ENCODE measurements around the gene CLIP1.
A peak's percentile ranks its signal among the peaks of the same experiment; 100 is the strongest.

Gene CLIP1

DNA sequence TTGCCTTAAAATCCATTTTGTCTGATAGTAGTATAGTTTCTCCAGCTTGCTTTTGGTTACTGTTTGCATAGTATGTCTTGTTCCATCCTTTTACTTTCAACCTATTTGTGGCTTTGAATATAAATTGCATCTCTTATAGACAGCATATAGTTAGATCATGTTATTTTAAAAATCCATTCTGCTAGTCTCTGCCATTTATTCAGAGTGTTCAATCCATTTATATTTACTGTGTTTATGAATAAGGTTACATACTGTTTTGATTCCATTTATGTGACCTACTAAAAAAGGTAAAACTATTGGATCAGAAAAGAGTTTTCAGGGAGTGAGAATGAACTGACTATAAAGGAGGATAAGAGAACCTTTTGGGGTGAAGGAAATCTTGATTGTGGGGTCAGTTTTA, 126.6 kb downstream of the CLIP1 start:
- Histone ChIP-seq H3K4me3 (replicated peaks; ENCODE audit: low read depth, low read length) (no peak overlapping the region), H3K27me3 (replicated peaks; ENCODE audit: control insufficient read depth, insufficient read depth, low read length) (no peaks in the 10 kb centered on the region), H3K36me3 (ENCODE audit: control insufficient read depth, insufficient read depth, low read length) (peaks cover 3% of the 10 kb centered on the region)
- DNase-seq (ENCODE audit: extremely low read depth, insufficient read length), result no peak
- TF ChIP-seq, protein P1, sequence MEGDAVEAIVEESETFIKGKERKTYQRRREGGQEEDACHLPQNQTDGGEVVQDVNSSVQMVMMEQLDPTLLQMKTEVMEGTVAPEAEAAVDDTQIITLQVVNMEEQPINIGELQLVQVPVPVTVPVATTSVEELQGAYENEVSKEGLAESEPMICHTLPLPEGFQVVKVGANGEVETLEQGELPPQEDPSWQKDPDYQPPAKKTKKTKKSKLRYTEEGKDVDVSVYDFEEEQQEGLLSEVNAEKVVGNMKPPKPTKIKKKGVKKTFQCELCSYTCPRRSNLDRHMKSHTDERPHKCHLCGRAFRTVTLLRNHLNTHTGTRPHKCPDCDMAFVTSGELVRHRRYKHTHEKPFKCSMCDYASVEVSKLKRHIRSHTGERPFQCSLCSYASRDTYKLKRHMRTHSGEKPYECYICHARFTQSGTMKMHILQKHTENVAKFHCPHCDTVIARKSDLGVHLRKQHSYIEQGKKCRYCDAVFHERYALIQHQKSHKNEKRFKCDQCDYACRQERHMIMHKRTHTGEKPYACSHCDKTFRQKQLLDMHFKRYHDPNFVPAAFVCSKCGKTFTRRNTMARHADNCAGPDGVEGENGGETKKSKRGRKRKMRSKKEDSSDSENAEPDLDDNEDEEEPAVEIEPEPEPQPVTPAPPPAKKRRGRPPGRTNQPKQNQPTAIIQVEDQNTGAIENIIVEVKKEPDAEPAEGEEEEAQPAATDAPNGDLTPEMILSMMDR (IDR thresholded peaks at IDR 0.05; ENCODE audit: insufficient read depth, low read length, poor library complexity, severe bottlenecking), result no peak

DNA sequence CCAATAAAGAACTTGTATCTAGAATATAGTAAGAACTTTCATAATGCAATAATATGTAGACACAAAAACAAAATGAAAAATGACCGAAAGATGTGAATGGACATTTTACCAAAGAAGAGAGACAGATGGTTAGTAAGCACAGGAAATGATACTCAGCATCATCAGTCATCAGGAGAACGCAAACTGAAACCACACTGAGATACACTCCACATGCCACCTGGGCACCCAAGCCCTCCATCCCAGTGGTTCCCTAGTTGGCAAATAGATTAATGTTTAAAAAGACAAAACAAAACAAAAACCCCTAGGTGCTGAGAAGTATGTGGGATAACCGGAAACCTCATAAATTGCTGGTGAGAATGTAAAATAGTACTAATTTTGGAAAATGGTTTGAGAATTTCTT, 129.4 kb downstream of the CLIP1 start:
- TF ChIP-seq, protein P1 (IDR thresholded peaks at IDR 0.05; ENCODE audit: insufficient read depth, low read length, poor library complexity, severe bottlenecking), result no peak
- peak; percentile 14 for DNase-seq (ENCODE audit: extremely low read depth, insufficient read length)
- Histone ChIP-seq H3K4me3 (replicated peaks; ENCODE audit: low read depth, low read length) (no peak overlapping the region), H3K27me3 (replicated peaks; ENCODE audit: control insufficient read depth, insufficient read depth, low read length) (no peaks in the 10 kb centered on the region), H3K36me3 (ENCODE audit: control insufficient read depth, insufficient read depth, low read length) (no peaks in the 10 kb centered on the region)

DNA sequence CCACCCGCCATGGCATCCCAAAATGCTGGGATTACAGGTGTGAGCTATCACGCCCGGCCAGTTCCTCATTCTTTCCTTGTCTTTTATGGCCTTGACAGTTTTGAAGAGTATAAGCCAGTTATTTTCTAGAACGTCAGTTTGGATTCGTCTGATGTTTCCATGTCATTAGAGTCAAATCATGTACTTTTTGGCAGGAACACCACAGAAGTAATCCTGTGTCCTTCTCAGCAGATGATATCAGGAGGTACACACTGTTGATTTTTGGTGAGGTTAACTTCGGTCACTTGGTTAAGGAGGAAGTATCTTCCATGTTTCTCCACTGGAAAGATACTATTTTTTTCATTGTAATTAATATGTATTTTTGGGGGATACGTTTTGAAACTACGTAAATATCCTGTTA, 131.0 kb downstream of the CLIP1 start:
- DNase-seq (ENCODE audit: extremely low read depth, insufficient read length), result no peak
- no peaks in the 10 kb centered on the region for H3K27me3 ChIP-seq (replicated peaks; ENCODE audit: control insufficient read depth, insufficient read depth, low read length)
- no peak overlapping the region for H3K4me3 ChIP-seq (replicated peaks; ENCODE audit: low read depth, low read length)
- no peaks in the 10 kb centered on the region for H3K36me3 ChIP-seq (ENCODE audit: control insufficient read depth, insufficient read depth, low read length)
- TF ChIP-seq, protein P1 (IDR thresholded peaks at IDR 0.05; ENCODE audit: insufficient read depth, low read length, poor library complexity, severe bottlenecking), result no peak

DNA sequence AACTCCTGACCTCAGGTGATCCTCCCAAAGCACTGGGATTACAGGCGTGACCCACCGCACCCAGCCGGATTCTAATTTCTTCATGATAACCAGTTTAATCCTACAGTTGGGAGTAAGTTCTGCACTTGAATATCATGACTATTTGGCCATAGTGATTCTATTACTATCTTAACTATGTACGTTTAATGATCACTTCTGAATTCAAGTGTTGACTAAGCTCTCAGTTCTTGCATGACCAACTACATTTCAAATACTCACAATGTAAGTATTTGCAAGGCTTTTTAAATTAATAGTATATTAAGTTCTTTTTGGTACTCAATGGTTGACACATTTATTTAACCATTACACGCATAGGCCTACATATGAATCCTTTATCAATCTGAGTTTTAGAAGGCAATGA, 138.8 kb downstream of the CLIP1 start:
- Histone ChIP-seq H3K36me3 (ENCODE audit: control insufficient read depth, insufficient read depth, low read length) (peaks cover 2% of the 10 kb centered on the region; the same call in 1 of the 2 replicates), H3K4me3 (replicated peaks; ENCODE audit: low read depth, low read length) (no peak overlapping the region), H3K27me3 (replicated peaks; ENCODE audit: control insufficient read depth, insufficient read depth, low read length) (no peaks in the 10 kb centered on the region)
- TF ChIP-seq, protein P1 (IDR thresholded peaks at IDR 0.05; ENCODE audit: insufficient read depth, low read length, poor library complexity, severe bottlenecking), result no peak
- DNase-seq (ENCODE audit: extremely low read depth, insufficient read length), result no peak

DNA sequence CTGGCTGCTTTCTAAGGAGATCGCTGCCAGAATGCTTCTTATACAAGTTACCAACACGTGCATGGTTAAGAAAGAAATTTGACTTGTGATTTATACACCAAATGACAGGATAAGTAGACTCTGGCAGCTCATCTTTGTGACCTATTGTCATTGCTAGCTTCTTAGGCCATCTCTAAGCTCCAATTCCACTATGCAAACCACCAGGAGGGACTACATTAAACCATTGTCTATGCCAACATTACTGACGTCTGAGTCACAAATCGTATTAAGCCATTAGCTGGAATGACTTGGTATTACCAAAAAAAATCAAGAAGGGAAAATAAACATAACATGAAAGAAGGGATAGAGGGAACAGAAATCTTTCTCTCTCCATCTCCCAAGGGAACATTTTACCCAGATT, 140.4 kb downstream of the CLIP1 start:
- TF ChIP-seq, protein P1 (IDR thresholded peaks at IDR 0.05; ENCODE audit: insufficient read depth, low read length, poor library complexity, severe bottlenecking), result no peak
- Histone ChIP-seq H3K4me3 (replicated peaks; ENCODE audit: low read depth, low read length) (no peak overlapping the region), H3K36me3 (ENCODE audit: control insufficient read depth, insufficient read depth, low read length) (peaks cover 8% of the 10 kb centered on the region; the same call in 1 of the 2 replicates), H3K27me3 (replicated peaks; ENCODE audit: control insufficient read depth, insufficient read depth, low read length) (no peaks in the 10 kb centered on the region)
- DNase-seq (ENCODE audit: extremely low read depth, insufficient read length), result no peak

DNA sequence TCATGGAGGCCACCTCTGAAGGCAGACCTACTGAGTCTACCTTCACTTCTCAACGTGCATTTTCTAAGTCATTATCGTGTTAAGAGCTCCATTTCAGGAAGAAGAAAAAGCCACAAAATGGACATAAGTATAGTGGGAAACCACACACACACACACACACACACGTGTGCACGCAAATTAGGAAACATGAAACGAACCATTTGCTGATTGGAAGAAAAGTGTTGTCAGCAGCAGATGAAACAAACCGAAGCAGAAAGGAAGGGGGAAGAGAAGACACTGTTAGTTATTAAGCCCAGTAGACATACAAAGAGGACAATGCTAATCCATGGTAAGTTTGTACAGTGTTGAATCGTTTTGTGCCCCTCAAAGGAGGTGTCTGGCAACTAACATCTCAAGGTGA, 146.2 kb downstream of the CLIP1 start:
- DNase-seq (ENCODE audit: extremely low read depth, insufficient read length), result no peak
- Histone ChIP-seq H3K27me3 (replicated peaks; ENCODE audit: control insufficient read depth, insufficient read depth, low read length) (no peaks in the 10 kb centered on the region), H3K36me3 (ENCODE audit: control insufficient read depth, insufficient read depth, low read length) (peaks cover 8% of the 10 kb centered on the region; the same call in 1 of the 2 replicates), H3K4me3 (replicated peaks; ENCODE audit: low read depth, low read length) (no peak overlapping the region)
- TF ChIP-seq, protein P1 (IDR thresholded peaks at IDR 0.05; ENCODE audit: insufficient read depth, low read length, poor library complexity, severe bottlenecking), result no peak

Measured in GM06990 (cell line).